ENCODE data around the gene WEE1. TPM values are rescaled to one million over a fixed set of nuclear protein-coding genes. Genes with fewer than 3 reads are reported as not detected.

The WEE1 gene
- total and polyA plus RNA-seq, 2 experiments from 2014 or later = 50.7 to 149 TPM

- no peak overlapping the region; the same call in 1 of the 2 replicates for H3K27ac Mint-ChIP-seq
- H2AFZ ChIP-seq = no peak overlapping the region
- no peaks in the 10 kb centered on the region for H3K9me2 ChIP-seq (ENCODE audit: insufficient read depth)
- no peak for DNase-seq (ENCODE audit: low spot score)
- no peaks in the 10 kb centered on the region for H3K27me3 ChIP-seq (ENCODE audit: insufficient read depth)
- H3K36me3 Mint-ChIP-seq (ENCODE audit: low read depth) = peaks cover 25% of the 10 kb centered on the region
- H3K4me1 ChIP-seq (ENCODE audit: insufficient read depth) = peaks cover 13% of the 10 kb centered on the region; the same call in 1 of the 2 replicates
- no peak overlapping the region for H3K4me2 ChIP-seq
- H3K27ac ChIP-seq (ENCODE audit: low read depth) = peak overlapping the region; percentile 32; the same call in 1 of the 2 replicates
- H4K20me1 ChIP-seq (replicated peaks; ENCODE audit: insufficient read depth) = no peaks in the 10 kb centered on the region
- ATAC-seq = no peak
- H3F3A ChIP-seq (replicated peaks; ENCODE audit: low read depth) = peaks cover 15% of the 10 kb centered on the region; the same call in 1 of the 2 replicates
- H3K36me3 ChIP-seq (ENCODE audit: insufficient read depth) = peaks cover 10% of the 10 kb centered on the region
- H3K27me3 Mint-ChIP-seq (ENCODE audit: insufficient read depth, low read depth, poor library complexity) = peaks cover 3% of the 10 kb centered on the region
- no peak overlapping the region for H3K4me3 ChIP-seq
- peaks cover 22% of the 10 kb centered on the region for H3K4me1 Mint-ChIP-seq
- no peaks in the 10 kb centered on the region for H3K9me3 Mint-ChIP-seq
- TF ChIP-seq POLR2AphosphoS5 (IDR thresholded peaks at IDR 0.05; ENCODE audit: low read depth) (no peak), JUNB (IDR thresholded peaks at IDR 0.05; ENCODE audit: unreplicated experiment) (no peak), NANOG (IDR thresholded peaks at IDR 0.05; ENCODE audit: borderline replicate concordance) (no peak), ZNF331 (CRISPR knock-in tag; IDR thresholded peaks at IDR 0.05; ENCODE audit: low read depth) (no peak), EZH2phosphoT487 (IDR thresholded peaks at IDR 0.05; ENCODE audit: unreplicated experiment) (no peak), EZH2 (IDR thresholded peaks at IDR 0.05; ENCODE audit: low read depth, unreplicated experiment) (no peak), ZNF114 (CRISPR knock-in tag; IDR thresholded peaks at IDR 0.05) (no peak), CREB1 (CRISPR knock-in tag; IDR thresholded peaks at IDR 0.05; ENCODE audit: low read depth) (no peak), ETS1 (IDR thresholded peaks at IDR 0.05) (no peak)
- TF ChIP-seq, protein P1, sequence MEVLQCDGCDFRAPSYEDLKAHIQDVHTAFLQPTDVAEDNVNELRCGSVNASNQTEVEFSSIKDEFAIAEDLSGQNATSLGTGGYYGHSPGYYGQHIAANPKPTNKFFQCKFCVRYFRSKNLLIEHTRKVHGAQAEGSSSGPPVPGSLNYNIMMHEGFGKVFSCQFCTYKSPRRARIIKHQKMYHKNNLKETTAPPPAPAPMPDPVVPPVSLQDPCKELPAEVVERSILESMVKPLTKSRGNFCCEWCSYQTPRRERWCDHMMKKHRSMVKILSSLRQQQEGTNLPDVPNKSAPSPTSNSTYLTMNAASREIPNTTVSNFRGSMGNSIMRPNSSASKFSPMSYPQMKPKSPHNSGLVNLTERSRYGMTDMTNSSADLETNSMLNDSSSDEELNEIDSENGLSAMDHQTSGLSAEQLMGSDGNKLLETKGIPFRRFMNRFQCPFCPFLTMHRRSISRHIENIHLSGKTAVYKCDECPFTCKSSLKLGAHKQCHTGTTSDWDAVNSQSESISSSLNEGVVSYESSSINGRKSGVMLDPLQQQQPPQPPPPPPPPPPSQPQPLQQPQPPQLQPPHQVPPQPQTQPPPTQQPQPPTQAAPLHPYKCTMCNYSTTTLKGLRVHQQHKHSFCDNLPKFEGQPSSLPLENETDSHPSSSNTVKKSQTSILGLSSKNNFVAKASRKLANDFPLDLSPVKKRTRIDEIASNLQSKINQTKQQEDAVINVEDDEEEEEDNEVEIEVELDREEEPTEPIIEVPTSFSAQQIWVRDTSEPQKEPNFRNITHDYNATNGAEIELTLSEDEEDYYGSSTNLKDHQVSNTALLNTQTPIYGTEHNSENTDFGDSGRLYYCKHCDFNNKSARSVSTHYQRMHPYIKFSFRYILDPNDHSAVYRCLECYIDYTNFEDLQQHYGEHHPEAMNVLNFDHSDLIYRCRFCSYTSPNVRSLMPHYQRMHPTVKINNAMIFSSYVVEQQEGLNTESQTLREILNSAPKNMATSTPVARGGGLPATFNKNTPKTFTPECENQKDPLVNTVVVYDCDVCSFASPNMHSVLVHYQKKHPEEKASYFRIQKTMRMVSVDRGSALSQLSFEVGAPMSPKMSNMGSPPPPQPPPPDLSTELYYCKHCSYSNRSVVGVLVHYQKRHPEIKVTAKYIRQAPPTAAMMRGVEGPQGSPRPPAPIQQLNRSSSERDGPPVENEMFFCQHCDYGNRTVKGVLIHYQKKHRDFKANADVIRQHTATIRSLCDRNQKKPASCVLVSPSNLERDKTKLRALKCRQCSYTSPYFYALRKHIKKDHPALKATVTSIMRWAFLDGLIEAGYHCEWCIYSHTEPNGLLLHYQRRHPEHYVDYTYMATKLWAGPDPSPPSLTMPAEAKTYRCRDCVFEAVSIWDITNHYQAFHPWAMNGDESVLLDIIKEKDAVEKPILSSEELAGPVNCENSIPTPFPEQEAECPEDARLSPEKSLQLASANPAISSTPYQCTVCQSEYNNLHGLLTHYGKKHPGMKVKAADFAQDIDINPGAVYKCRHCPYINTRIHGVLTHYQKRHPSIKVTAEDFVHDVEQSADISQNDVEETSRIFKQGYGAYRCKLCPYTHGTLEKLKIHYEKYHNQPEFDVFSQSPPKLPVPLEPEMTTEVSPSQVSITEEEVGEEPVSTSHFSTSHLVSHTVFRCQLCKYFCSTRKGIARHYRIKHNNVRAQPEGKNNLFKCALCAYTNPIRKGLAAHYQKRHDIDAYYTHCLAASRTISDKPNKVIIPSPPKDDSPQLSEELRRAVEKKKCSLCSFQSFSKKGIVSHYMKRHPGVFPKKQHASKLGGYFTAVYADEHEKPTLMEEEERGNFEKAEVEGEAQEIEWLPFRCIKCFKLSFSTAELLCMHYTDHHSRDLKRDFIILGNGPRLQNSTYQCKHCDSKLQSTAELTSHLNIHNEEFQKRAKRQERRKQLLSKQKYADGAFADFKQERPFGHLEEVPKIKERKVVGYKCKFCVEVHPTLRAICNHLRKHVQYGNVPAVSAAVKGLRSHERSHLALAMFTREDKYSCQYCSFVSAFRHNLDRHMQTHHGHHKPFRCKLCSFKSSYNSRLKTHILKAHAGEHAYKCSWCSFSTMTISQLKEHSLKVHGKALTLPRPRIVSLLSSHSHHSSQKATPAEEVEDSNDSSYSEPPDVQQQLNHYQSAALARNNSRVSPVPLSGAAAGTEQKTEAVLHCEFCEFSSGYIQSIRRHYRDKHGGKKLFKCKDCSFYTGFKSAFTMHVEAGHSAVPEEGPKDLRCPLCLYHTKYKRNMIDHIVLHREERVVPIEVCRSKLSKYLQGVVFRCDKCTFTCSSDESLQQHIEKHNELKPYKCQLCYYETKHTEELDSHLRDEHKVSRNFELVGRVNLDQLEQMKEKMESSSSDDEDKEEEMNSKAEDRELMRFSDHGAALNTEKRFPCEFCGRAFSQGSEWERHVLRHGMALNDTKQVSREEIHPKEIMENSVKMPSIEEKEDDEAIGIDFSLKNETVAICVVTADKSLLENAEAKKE (CRISPR knock-in tag; IDR thresholded peaks at IDR 0.05) = no peak
- TF ChIP-seq, protein P2, sequence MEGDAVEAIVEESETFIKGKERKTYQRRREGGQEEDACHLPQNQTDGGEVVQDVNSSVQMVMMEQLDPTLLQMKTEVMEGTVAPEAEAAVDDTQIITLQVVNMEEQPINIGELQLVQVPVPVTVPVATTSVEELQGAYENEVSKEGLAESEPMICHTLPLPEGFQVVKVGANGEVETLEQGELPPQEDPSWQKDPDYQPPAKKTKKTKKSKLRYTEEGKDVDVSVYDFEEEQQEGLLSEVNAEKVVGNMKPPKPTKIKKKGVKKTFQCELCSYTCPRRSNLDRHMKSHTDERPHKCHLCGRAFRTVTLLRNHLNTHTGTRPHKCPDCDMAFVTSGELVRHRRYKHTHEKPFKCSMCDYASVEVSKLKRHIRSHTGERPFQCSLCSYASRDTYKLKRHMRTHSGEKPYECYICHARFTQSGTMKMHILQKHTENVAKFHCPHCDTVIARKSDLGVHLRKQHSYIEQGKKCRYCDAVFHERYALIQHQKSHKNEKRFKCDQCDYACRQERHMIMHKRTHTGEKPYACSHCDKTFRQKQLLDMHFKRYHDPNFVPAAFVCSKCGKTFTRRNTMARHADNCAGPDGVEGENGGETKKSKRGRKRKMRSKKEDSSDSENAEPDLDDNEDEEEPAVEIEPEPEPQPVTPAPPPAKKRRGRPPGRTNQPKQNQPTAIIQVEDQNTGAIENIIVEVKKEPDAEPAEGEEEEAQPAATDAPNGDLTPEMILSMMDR (conservative IDR thresholded peaks at IDR 0.05; ENCODE audit: low read depth in 2 of 2) = no peak
- TF ChIP-seq, protein P3, sequence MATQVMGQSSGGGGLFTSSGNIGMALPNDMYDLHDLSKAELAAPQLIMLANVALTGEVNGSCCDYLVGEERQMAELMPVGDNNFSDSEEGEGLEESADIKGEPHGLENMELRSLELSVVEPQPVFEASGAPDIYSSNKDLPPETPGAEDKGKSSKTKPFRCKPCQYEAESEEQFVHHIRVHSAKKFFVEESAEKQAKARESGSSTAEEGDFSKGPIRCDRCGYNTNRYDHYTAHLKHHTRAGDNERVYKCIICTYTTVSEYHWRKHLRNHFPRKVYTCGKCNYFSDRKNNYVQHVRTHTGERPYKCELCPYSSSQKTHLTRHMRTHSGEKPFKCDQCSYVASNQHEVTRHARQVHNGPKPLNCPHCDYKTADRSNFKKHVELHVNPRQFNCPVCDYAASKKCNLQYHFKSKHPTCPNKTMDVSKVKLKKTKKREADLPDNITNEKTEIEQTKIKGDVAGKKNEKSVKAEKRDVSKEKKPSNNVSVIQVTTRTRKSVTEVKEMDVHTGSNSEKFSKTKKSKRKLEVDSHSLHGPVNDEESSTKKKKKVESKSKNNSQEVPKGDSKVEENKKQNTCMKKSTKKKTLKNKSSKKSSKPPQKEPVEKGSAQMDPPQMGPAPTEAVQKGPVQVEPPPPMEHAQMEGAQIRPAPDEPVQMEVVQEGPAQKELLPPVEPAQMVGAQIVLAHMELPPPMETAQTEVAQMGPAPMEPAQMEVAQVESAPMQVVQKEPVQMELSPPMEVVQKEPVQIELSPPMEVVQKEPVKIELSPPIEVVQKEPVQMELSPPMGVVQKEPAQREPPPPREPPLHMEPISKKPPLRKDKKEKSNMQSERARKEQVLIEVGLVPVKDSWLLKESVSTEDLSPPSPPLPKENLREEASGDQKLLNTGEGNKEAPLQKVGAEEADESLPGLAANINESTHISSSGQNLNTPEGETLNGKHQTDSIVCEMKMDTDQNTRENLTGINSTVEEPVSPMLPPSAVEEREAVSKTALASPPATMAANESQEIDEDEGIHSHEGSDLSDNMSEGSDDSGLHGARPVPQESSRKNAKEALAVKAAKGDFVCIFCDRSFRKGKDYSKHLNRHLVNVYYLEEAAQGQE (IDR thresholded peaks at IDR 0.05; ENCODE audit: unreplicated experiment) = no peak
- H3K79me2 ChIP-seq (replicated peaks; ENCODE audit: insufficient read depth) = no peaks in the 10 kb centered on the region
- H3K4me3 Mint-ChIP-seq = no peak overlapping the region
Measured at GRCh38 chr11:9527481-9528135, 45.9 kb upstream of the WEE1 start.
